Activated CD4-positive, alpha-beta T cell treated with anti-CD3 and anti-CD28 coated beads, Interleukin-10, Interleukin-2, amounts not matched to agents 100 ng/mL and 50 ng/mL, durations not matched to agents 16 hours and 8 hours (primary cell): ENCODE results near the gene STT3B.

ENCODE experiments used
- DNase-seq: peaks from one replicate; pipeline ENCODE4 v3.0.0-alpha.2; 2020

STT3B gene

GRCh38 chr3:31661286-31661685 lies 128.6 kb downstream of the STT3B start:
- no peak for DNase-seq

GRCh38 chr3:31661993-31662670 lies 129.4 kb downstream of the STT3B start:
- no peak for DNase-seq

GRCh38 chr3:31664031-31664430 lies 131.3 kb downstream of the STT3B start:
- no peak for DNase-seq

GRCh38 chr3:31667582-31667981 lies 134.9 kb downstream of the STT3B start:
- no peak for DNase-seq

GRCh38 chr3:31668242-31668641 lies 135.5 kb downstream of the STT3B start:
- DNase-seq: peak; percentile 18

- DNase-seq: no peak
These were observed 137.4 kb downstream of the STT3B start for GRCh38 chr3:31670136-31670535.

GRCh38 chr3:31670722-31671121 lies 138.0 kb downstream of the STT3B start:
- DNase-seq: no peak

GRCh38 chr3:31671451-31671850 lies 138.7 kb downstream of the STT3B start:
- DNase-seq: no peak

GRCh38 chr3:31671976-31672375 lies 139.3 kb downstream of the STT3B start:
- no peak for DNase-seq

GRCh38 chr3:31673950-31674349 lies 141.2 kb downstream of the STT3B start:
- no peak for DNase-seq

GRCh38 chr3:31676556-31676955 lies 143.8 kb downstream of the STT3B start:
- DNase-seq: no peak

- DNase-seq: no peak
These were observed 147.5 kb downstream of the STT3B start for GRCh38 chr3:31680072-31680870.
